HepG2 (cell line): ENCODE measurements around the gene FCGBP.
"Not testable (repeated sequence)": the region's sequence is repeated elsewhere in the genome, so short reads cannot be mapped to it uniquely, and the experiment has no call there.

ENCODE experiments used
- CEBPB ChIP-seq: IDR thresholded peaks from 2 replicates; pipeline ENCODE4 v1.6.1; 2011; ENCODE audit warnings: low read depth, low read length, improper control_type of control experiment, borderline replicate concordance
- FOXM1 ChIP-seq: sonication (generic); formaldehyde crosslinking; IDR thresholded peaks from 2 replicates; pipeline ENCODE4 v1.5.0; 2020; ENCODE audit warnings: missing genetic modification reagents
- HNRNPK ChIP-seq: fragments of 200-400 bp; formaldehyde crosslinking; IDR thresholded peaks from 2 replicates; pipeline ENCODE4 v1.6.1; 2018; ENCODE audit warnings: low read length, low read depth, moderate library complexity, mild to moderate bottlenecking; ENCODE audit not compliant: poor library complexity, severe bottlenecking
- KLF12 ChIP-seq: sonication (generic); formaldehyde crosslinking; IDR thresholded peaks from 2 replicates; pipeline ENCODE4 v1.4.0; 2020; ENCODE audit warnings: missing genetic modification reagents, borderline replicate concordance
- PHF20 ChIP-seq: sonication (generic); formaldehyde crosslinking; IDR thresholded peaks from 2 replicates; pipeline ENCODE4 v1.5.0; 2020; ENCODE audit warnings: mild to moderate bottlenecking, missing genetic modification reagents
- POLR2A ChIP-seq, 2 experiments: IDR thresholded peaks; 2 replicates each; pipeline ENCODE4 v1.6.1; 2011; ENCODE audit warnings: low read depth in 2 of 2, low read length in 2 of 2, mild to moderate bottlenecking in 1 of 2, moderate library complexity in 1 of 2; ENCODE audit not compliant: insufficient read depth in 1 of 2
- POLR2AphosphoS5 ChIP-seq: IDR thresholded peaks from 2 replicates; pipeline ENCODE4 v1.6.1; 2012; ENCODE audit warnings: low read depth, low read length
- TAF1 ChIP-seq: sonication (generic); formaldehyde crosslinking; IDR thresholded peaks from 2 replicates; pipeline ENCODE4 v1.4.0; 2020; ENCODE audit warnings: missing genetic modification reagents
- ZNF282 ChIP-seq: fragments of 450-650 bp; IDR thresholded peaks from 2 replicates; pipeline ENCODE4 v1.6.1; 2018; ENCODE audit not compliant: partially characterized antibody
- ZSCAN22 ChIP-seq: sonication (generic); formaldehyde crosslinking; IDR thresholded peaks from 2 replicates; pipeline ENCODE4 v1.4.0; 2020; ENCODE audit warnings: mild to moderate bottlenecking, missing genetic modification reagents
- TF ChIP-seq, protein P1 (sequence below): sonication (generic); formaldehyde crosslinking; IDR thresholded peaks from 2 replicates; pipeline ENCODE4 v1.5.0; 2020; ENCODE audit warnings: mild to moderate bottlenecking, missing genetic modification reagents, moderate library complexity
- TF ChIP-seq, protein P2 (sequence below): sonication (generic); formaldehyde crosslinking; IDR thresholded peaks from 2 replicates; pipeline ENCODE4 v1.8.1; 2023; ENCODE audit warnings: missing genetic modification reagents, inconsistent platforms, borderline replicate concordance

DNA sequence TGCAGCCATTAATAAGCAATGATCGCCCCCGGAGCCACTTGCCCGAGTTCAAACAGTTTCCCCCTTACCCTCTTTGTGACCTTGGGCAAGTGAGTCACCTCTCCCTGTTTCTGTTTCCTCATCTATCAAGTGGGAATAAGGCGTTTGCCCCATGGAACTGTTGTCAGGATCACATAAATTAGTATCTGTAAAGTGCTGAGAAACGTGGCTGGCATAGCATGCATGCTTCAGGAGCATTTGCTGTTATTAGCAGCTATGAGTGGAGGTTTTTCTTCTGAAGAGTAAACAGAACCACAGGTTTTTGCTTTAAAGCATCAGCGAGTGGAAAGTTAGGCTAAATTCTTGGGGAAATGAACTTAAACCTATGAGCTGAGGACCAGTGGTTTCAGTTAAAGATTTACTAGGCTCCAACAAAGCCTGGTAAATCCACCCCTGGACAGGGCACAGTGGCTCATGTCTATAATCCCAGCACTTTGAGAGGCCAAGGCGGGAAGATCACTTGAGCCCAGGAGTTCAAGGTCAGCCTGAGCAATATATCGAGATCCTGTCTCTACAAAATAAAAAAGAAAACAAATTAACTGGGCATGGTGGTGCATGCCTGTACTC lies 30.8 kb downstream of the FCGBP start:
- not testable (repeated sequence) for TF ChIP-seq TAF1 (CRISPR knock-in tag); POLR2A (IDR thresholded peaks at IDR 0.05; ENCODE audit: insufficient read depth in 1 of 2, low read depth in 2 of 2, low read length in 2 of 2); ZNF282; ZSCAN22 (CRISPR knock-in tag); POLR2AphosphoS5; FOXM1 (CRISPR knock-in tag); CEBPB; HNRNPK; PHF20 (CRISPR knock-in tag); KLF12 (CRISPR knock-in tag)
- TF ChIP-seq, protein P1, sequence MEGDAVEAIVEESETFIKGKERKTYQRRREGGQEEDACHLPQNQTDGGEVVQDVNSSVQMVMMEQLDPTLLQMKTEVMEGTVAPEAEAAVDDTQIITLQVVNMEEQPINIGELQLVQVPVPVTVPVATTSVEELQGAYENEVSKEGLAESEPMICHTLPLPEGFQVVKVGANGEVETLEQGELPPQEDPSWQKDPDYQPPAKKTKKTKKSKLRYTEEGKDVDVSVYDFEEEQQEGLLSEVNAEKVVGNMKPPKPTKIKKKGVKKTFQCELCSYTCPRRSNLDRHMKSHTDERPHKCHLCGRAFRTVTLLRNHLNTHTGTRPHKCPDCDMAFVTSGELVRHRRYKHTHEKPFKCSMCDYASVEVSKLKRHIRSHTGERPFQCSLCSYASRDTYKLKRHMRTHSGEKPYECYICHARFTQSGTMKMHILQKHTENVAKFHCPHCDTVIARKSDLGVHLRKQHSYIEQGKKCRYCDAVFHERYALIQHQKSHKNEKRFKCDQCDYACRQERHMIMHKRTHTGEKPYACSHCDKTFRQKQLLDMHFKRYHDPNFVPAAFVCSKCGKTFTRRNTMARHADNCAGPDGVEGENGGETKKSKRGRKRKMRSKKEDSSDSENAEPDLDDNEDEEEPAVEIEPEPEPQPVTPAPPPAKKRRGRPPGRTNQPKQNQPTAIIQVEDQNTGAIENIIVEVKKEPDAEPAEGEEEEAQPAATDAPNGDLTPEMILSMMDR (CRISPR knock-in tag): not testable (repeated sequence)
- TF ChIP-seq, protein P2, sequence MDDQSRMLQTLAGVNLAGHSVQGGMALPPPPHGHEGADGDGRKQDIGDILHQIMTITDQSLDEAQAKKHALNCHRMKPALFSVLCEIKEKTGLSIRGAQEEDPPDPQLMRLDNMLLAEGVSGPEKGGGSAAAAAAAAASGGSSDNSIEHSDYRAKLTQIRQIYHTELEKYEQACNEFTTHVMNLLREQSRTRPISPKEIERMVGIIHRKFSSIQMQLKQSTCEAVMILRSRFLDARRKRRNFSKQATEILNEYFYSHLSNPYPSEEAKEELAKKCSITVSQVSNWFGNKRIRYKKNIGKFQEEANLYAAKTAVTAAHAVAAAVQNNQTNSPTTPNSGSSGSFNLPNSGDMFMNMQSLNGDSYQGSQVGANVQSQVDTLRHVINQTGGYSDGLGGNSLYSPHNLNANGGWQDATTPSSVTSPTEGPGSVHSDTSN (CRISPR knock-in tag): not testable (repeated sequence)
